IPS-18a (cell line): ENCODE measurements around the gene AGAP1.

Experiments used
- H3K27ac ChIP-seq: one replicate; pipeline ENCODE4 v1.5.1; 2013; ENCODE audit warnings: low read length
- H3K27me3 ChIP-seq: one replicate; pipeline ENCODE4 v1.6.1; 2013; ENCODE audit warnings: mild to moderate bottlenecking, low read length; ENCODE audit not compliant: control insufficient read depth, insufficient read depth
- H3K36me3 ChIP-seq: one replicate; pipeline ENCODE4 v1.6.1; 2013; ENCODE audit warnings: low read depth, low read length; ENCODE audit not compliant: control insufficient read depth
- H3K4me1 ChIP-seq: one replicate; pipeline ENCODE4 v1.6.1; 2013; ENCODE audit warnings: low read depth, low read length; ENCODE audit not compliant: control insufficient read depth
- H3K4me3 ChIP-seq: one replicate; pipeline ENCODE4 v1.5.1; 2013; ENCODE audit warnings: low read length
- H3K9ac ChIP-seq: one replicate; pipeline ENCODE4 v1.6.1; 2013; ENCODE audit warnings: mild to moderate bottlenecking, low read length, moderate library complexity
- H3K9me3 ChIP-seq: one replicate; pipeline ENCODE4 v1.6.1; 2013; ENCODE audit warnings: low read depth, low read length; ENCODE audit not compliant: control insufficient read depth

AGAP1 gene

DNA sequence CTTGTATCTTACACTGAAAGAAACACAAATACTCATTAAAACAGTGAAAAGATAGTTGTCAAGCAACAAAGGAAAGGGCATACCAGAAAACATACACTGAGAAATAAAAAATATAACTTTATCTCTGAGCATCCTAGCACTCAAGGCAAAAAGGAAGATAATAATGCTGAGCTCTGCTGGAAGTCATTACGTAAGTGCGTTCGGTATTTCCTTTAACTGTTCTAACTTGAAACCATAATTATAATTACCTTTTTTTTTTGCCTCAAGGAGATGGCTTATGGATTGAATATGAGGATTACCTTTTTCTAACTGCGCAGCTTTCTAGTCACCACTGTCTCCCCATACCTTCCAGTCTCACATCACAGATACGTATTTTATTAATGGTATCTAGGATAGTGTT lies 366.3 kb downstream of the AGAP1 start:
- no peaks in the 10 kb centered on the region for H3K9me3 ChIP-seq
- H3K27me3 ChIP-seq, result no peaks in the 10 kb centered on the region
- no peaks in the 10 kb centered on the region for H3K36me3 ChIP-seq
- H3K4me1 ChIP-seq, result peaks cover 15% of the 10 kb centered on the region
- no peak overlapping the region for H3K27ac ChIP-seq
- H3K9ac ChIP-seq, result no peak overlapping the region
- H3K4me3 ChIP-seq, result no peak overlapping the region

DNA sequence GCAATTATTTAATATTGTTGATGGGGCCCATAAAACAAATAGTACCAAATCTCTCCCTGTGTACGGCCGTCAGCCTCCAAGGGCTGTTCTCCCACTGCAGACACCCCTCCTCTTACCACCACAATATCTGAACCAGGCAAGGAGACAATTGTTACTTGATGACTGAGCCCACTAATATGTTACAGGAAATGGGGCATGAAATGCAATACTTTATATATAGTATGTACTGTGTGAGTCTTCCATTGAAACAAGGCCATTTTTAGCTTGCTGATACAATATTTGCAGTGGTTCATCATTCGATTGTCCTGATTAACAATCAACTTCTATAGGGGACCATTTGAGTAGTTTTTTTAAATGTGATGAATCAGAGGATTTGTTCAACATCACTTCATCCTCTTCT lies 367.0 kb downstream of the AGAP1 start:
- Histone ChIP-seq H3K9me3 (no peaks in the 10 kb centered on the region), H3K27me3 (no peaks in the 10 kb centered on the region), H3K36me3 (no peaks in the 10 kb centered on the region), H3K4me1 (peaks cover 23% of the 10 kb centered on the region), H3K9ac (no peak overlapping the region), H3K27ac (no peak overlapping the region), H3K4me3 (no peak overlapping the region)

DNA sequence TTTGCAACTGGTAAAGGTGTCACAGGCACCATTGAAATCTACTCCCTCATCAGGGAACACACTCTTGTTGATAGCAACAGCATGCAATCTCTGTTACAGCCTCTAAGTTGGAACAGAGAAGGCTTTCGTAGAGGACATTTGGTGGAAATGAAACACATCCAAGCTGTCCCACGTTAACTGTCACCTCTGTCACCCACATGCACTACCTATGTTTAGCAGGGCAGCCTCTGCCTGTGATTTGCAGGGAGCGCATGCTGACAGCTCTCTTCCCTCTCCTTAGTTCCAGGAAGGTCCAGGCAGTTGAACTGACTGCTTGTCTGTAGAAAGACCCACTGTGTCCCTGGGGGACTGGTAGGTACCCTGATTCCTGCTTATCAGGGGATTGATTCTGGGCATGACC lies 367.5 kb downstream of the AGAP1 start:
- H3K9ac ChIP-seq, result no peak overlapping the region
- H3K4me1 ChIP-seq, result peaks cover 26% of the 10 kb centered on the region
- H3K36me3 ChIP-seq, result no peaks in the 10 kb centered on the region
- no peak overlapping the region for H3K4me3 ChIP-seq
- H3K9me3 ChIP-seq, result no peaks in the 10 kb centered on the region
- no peak overlapping the region for H3K27ac ChIP-seq
- H3K27me3 ChIP-seq, result no peaks in the 10 kb centered on the region

DNA sequence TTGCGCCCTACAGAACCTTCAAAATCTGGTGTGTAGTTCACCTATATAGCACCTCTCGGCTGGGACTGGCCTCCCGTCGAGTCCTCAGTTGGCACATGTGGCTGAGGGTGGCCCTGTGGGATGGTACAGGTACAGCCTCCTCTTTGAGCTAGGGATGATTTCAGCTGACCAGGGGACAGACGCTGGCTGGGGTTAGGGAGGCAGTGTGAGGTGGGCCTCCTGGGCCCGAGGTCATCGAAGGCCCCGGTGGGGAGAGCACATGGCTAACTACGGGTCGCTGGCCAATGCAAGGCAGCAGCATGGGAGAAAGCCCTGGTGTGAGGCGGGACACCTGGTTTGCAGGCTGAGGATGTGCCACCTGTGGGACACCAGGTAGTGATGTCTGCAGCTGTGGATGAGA lies 369.6 kb downstream of the AGAP1 start:
- H3K4me1 ChIP-seq, result peaks cover 26% of the 10 kb centered on the region
- no peaks in the 10 kb centered on the region for H3K36me3 ChIP-seq

DNA sequence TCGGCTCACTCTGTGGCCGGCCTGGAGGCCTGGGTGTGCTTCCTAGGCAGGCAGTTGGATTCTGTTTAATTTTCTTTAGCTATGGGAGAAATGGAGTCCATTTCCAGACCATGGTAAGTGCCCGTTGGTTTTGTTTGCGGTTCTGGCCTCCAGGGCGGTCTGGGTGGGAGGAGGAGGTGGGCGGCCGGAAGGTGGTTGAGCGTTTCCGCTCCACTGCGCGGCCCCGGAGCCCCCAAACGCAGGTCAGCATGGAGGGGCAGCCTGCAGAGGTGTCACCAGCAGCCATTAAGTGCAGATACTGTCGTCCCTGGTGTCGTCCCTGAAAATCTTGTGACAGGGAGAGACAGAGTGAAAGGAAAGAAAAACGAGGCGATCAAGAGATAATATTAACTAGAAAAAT lies 370.5 kb downstream of the AGAP1 start:
- Histone ChIP-seq H3K27ac (no peak overlapping the region), H3K4me1 (peaks cover 21% of the 10 kb centered on the region), H3K36me3 (no peaks in the 10 kb centered on the region), H3K9me3 (no peaks in the 10 kb centered on the region), H3K9ac (no peak overlapping the region), H3K4me3 (no peak overlapping the region), H3K27me3 (no peaks in the 10 kb centered on the region)

More for the DNA sequence above, 369.6 kb downstream of the AGAP1 start:
- H3K4me3 ChIP-seq, result no peak overlapping the region
- H3K27me3 ChIP-seq, result no peaks in the 10 kb centered on the region
- no peaks in the 10 kb centered on the region for H3K9me3 ChIP-seq
- no peak overlapping the region for H3K9ac ChIP-seq
- no peak overlapping the region for H3K27ac ChIP-seq

DNA sequence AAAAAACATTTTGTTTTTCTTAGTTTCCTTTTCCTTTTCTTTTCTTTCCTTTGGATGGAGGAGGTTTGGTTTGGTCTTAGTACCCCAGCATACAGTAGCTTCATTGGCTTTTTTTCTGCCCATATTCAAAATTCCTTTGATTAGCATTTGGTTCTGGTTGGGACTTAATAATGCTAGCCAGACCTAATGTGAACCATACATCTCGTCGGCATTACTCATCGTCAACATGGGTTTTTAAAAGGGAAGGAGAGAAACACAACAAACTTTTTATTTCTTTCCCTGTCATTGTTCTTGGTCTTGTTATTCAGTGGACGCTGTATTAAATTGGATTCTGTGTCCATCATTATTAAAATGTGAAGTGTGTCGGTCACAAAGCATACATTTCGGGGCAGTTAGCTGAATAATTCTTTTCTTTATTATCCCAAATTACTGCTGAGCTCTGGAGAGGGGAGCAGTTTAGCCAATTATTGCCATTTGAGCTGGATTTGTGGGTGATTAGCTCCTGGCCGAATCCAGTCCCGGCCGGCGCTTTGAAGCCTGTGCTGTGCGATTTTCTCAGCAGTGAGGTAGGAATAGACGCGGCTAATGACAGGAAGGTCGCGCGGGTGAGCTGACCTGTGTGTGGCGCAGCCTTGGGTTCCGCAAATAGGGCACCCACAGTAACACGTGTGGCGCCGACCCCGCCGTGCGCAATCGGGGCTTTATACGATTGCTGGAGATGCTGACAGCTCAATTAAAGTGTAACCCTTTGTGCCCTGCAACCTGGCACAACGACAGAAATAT lies 371.1 kb downstream of the AGAP1 start:
- Histone ChIP-seq H3K4me1 (peaks cover 21% of the 10 kb centered on the region), H3K27me3 (no peaks in the 10 kb centered on the region), H3K9ac (no peak overlapping the region), H3K36me3 (no peaks in the 10 kb centered on the region), H3K4me3 (peak overlapping the region; percentile 13), H3K9me3 (no peaks in the 10 kb centered on the region), H3K27ac (no peak overlapping the region)

DNA sequence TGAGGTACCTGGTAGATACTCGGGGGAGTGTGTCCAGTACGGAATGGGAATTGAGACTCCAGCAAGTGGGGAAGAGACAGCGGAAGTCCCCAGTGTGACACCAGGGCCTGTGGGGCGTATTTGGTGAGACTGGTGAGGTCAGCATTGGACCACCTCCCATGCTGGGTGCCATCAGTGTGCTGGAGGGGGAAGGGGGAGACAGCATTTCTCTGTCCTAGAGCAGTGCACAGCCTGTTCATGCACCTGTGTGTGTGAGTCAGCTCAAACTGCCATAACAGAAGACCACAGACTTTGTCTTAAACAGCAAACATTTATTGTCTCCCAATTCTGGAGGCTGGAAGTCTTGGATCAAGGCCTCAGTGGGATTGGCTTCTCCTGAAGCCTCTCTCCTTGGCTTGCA lies 372.5 kb downstream of the AGAP1 start:
- Histone ChIP-seq H3K4me3 (no peak overlapping the region), H3K36me3 (no peaks in the 10 kb centered on the region), H3K27me3 (no peaks in the 10 kb centered on the region), H3K4me1 (peaks cover 21% of the 10 kb centered on the region), H3K9me3 (no peaks in the 10 kb centered on the region), H3K9ac (no peak overlapping the region), H3K27ac (no peak overlapping the region)

DNA sequence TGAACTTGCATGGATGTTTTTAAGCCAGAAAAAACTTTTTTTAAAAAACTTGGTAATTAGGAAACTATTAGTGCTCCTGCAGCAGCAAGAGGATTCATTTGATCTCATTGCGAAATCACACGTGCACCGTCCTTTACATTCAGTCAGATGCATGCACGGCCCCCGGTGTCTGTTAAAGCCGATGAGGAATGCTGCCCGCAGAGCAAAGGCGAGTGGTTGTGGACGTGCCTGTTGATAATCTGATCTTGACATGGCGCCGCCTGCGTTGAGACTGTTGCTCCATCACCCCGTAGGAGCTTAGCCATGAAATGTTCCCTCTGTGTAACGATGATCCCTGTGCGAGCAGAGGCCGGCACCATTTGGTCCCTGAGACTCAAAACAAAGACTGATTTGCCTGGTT lies 374.4 kb downstream of the AGAP1 start:
- H3K27ac ChIP-seq, result no peak overlapping the region
- no peaks in the 10 kb centered on the region for H3K36me3 ChIP-seq
- H3K9ac ChIP-seq, result no peak overlapping the region
- no peak overlapping the region for H3K4me3 ChIP-seq
- H3K27me3 ChIP-seq, result no peaks in the 10 kb centered on the region
- H3K9me3 ChIP-seq, result no peaks in the 10 kb centered on the region
- H3K4me1 ChIP-seq, result peaks cover 21% of the 10 kb centered on the region

DNA sequence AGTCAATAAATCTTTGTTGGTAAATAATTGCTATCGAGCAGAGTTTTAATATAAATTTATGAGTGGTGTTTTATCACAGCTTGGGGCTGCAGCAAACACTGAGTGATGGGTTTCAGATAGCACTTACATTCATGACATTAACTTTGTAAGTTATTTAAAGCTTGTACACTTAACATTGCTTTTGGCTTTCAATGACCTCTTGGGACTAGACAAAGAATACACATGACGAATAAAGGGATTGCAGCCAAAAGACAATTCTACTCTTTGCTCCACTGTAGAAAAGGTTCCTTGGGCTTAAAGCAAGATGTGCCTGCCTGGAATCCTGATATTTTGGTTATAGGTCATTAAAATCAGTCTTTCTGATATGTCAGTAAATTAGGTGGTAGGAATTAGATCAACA lies 374.8 kb downstream of the AGAP1 start:
- Histone ChIP-seq H3K27me3 (no peaks in the 10 kb centered on the region), H3K9ac (no peak overlapping the region), H3K4me3 (no peak overlapping the region), H3K4me1 (peaks cover 21% of the 10 kb centered on the region), H3K36me3 (no peaks in the 10 kb centered on the region), H3K27ac (no peak overlapping the region), H3K9me3 (no peaks in the 10 kb centered on the region)

DNA sequence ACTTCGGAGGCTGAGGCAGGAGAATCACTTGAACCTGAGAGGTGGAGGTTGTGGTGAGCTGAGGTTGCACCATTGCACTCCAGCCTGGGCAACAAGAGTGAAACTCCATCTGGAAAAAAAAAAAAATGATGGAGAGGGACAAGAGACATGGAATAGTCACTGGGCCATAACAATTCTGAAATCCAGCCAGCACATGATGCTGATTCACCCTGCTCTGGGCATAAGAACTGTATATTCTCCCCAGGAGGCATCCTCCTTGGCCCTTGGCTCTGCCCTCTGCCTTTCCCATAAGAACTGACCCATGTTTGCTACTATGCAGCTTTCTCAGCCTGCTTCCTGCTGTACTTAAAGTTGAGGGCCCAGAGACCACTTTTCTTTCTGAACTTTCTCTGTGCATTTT lies 376.7 kb downstream of the AGAP1 start:
- no peak overlapping the region for H3K9ac ChIP-seq
- H3K9me3 ChIP-seq, result no peaks in the 10 kb centered on the region
- no peak overlapping the region for H3K4me3 ChIP-seq
- H3K4me1 ChIP-seq, result peaks cover 7% of the 10 kb centered on the region
- no peaks in the 10 kb centered on the region for H3K36me3 ChIP-seq
- H3K27me3 ChIP-seq, result no peaks in the 10 kb centered on the region
- no peak overlapping the region for H3K27ac ChIP-seq

DNA sequence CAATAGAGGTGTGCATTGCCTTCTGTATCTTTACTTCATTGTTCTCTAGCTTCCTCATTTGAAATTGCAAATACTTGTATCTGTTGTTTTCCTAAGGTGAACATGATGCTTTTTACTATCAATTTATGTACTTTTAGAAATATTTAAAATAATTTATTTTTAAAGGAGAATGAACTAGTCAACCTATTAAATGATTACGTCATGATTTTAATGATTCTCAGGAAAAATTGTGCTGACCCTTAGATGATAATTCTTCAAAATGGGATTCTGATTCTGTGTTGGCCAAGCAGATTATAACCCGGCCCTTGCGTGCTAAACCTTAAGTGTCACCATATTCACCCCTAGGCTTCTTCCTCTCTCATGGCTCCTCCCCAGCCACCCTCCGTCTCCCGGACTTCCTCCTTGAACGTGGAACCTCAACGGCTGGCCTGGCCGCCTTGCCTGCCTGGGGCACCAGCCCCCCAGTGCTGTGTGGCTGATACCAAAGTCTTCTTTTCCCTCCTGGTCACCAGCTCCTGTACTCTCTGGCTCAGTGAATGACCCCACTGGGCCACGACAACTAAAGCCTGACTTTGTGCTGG lies 382.3 kb downstream of the AGAP1 start:
- no peak overlapping the region for H3K4me3 ChIP-seq
- H3K27me3 ChIP-seq, result no peaks in the 10 kb centered on the region
- no peak overlapping the region for H3K27ac ChIP-seq
- H3K9ac ChIP-seq, result no peak overlapping the region
- no peaks in the 10 kb centered on the region for H3K36me3 ChIP-seq
- no peaks in the 10 kb centered on the region for H3K9me3 ChIP-seq
- H3K4me1 ChIP-seq, result no peaks in the 10 kb centered on the region

DNA sequence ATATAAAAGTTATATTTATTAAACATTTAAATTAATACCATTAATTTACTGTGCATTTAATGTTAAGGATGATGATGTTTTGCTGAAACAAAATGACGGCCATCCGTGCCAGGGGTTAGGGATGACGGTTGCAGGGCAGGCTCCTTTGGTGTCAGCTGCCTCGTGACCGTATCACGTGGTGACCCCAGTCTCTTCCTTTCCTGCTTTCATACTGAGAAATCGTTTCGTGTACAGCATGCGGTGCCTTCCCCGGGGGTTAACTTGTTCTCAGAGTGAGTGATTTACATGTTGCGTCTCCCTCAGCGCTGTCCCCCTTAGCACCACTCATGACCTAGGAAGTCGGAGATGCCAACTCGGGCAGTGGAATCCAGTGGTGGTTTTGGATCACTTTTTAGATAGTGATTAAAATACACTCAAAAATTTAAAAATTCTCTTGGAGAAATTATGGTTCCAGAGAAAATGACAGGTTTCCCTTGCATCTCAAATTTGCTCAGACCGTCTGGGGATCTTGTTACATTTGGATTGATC lies 383.5 kb downstream of the AGAP1 start:
- Histone ChIP-seq H3K4me3 (no peak overlapping the region), H3K27me3 (no peaks in the 10 kb centered on the region), H3K9ac (no peak overlapping the region)

More for the DNA sequence above, 383.5 kb downstream of the AGAP1 start:
- Histone ChIP-seq H3K4me1 (no peaks in the 10 kb centered on the region), H3K27ac (no peak overlapping the region), H3K9me3 (no peaks in the 10 kb centered on the region), H3K36me3 (no peaks in the 10 kb centered on the region)
